GM10248 (cell line): ENCODE measurements around the gene ZSCAN30.

Experiments used
- CTCF ChIA-PET: fragments of 300-600 bp; sonication (Branson Sonifier 250); formaldehyde crosslinking; extraction: SDS; loops from one replicate; lab custom pipeline; 2021; ENCODE audit warnings: antibody characterized with exemption; lab: Yijun Ruan, JAX
- POLR2A ChIA-PET: fragments of 350-650 bp; sonication (Branson Sonifier 250); formaldehyde crosslinking; extraction: SDS; loops from one replicate; lab custom pipeline; 2020; ENCODE audit warnings: antibody characterized with exemption; lab: Yijun Ruan, JAX
- DNase-seq: peaks from one replicate; pipeline ENCODE4 v3.0.0; 2012; ENCODE audit errors: extremely low spot score
- CTCF ChIP-seq: IDR thresholded peaks from 2 replicates; pipeline ENCODE4 v1.5.1; 2012; ENCODE audit warnings: mild to moderate bottlenecking, low read depth; ENCODE audit errors: extremely low read depth, missing control alignments, control extremely low read depth

The ZSCAN30 gene

GRCh38 chr18:35290094-35290735, at the start of gene ZSCAN30:
Gene ZSCAN30 (minus strand): TSS chr18:35290229. CDS start chr18:35264352, 25,877 bp downstream.
- CTCF ChIA-PET = interaction anchor here (0.9 kb wide), 1 partner anchor 65 kb away, joined by 3 read pairs; no protein-coding TSS in a partner anchor
- POLR2A ChIA-PET = interaction anchor here (1.0 kb wide), 1 partner anchor 44 kb away, joined by 3 read pairs; no protein-coding TSS in a partner anchor
- TF ChIP-seq CTCF = no peak
- peak; percentile 93 for DNase-seq

- POLR2A ChIA-PET = no interaction called here
- no peak for TF ChIP-seq CTCF
- no peak for DNase-seq
- CTCF ChIA-PET = no interaction called here
These were observed 47.3 kb upstream of the ZSCAN30 start for GRCh38 chr18:35337286-35337685.

- ChIA-PET CTCF (interaction anchor here (1.6 kb wide), 1 partner anchor 104 kb away, joined by 3 read pairs; no protein-coding TSS in a partner anchor), POLR2A (no interaction called here)
- no peak for DNase-seq
- no peak for TF ChIP-seq CTCF
These were observed 45.8 kb upstream of the ZSCAN30 start for GRCh38 chr18:35335866-35336265.

- no peak for DNase-seq
- POLR2A ChIA-PET = interaction anchor here (0.6 kb wide), 1 partner anchor 45 kb away, joined by 3 read pairs; the partner anchor contains the start of gene ZSCAN30
- CTCF ChIA-PET = interaction anchor here (0.7 to 1.8 kb wide), 5 partner anchors 11 to 308 kb away, joined by 3 to 5 read pairs (median 3); no protein-coding TSS in a partner anchor
- no peak for TF ChIP-seq CTCF
These were observed 44.8 kb upstream of the ZSCAN30 start for GRCh38 chr18:35334821-35335220.

GRCh38 chr18:35334212-35334611, 44.2 kb upstream of the ZSCAN30 start:
- POLR2A ChIA-PET = interaction anchor here (0.6 kb wide), 1 partner anchor 44 kb away, joined by 3 read pairs; the partner anchor contains the start of gene ZSCAN30
- CTCF ChIA-PET = interaction anchor here (1.2 to 1.8 kb wide), 4 partner anchors 11 to 307 kb away, joined by 3 to 5 read pairs (median 4); no protein-coding TSS in a partner anchor

More at GRCh38 chr18:35334212-35334611, 44.2 kb upstream of the ZSCAN30 start:
- no peak for TF ChIP-seq CTCF
- DNase-seq = no peak
